ENCODE results near the gene ERC1. TPM values are rescaled to one million over a fixed set of nuclear protein-coding genes. Genes with fewer than 3 reads are reported as not detected.

The ERC1 gene
- total and polyA plus RNA-seq, 9 of the 15 experiments (the other 6 are each of a cell fraction or from before 2014, with no cell fraction given) = 0.74 to 11.8 (median 4.8) TPM

- TF ChIP-seq HNRNPUL1 (IDR thresholded peaks at IDR 0.05; ENCODE audit: low read length) (no peak), ZNF263 (CRISPR knock-in tag; IDR thresholded peaks at IDR 0.05; ENCODE audit: borderline replicate concordance) (no peak), BRD4 (IDR thresholded peaks at IDR 0.05) (no peak)
- TF ChIP-seq, protein P1, sequence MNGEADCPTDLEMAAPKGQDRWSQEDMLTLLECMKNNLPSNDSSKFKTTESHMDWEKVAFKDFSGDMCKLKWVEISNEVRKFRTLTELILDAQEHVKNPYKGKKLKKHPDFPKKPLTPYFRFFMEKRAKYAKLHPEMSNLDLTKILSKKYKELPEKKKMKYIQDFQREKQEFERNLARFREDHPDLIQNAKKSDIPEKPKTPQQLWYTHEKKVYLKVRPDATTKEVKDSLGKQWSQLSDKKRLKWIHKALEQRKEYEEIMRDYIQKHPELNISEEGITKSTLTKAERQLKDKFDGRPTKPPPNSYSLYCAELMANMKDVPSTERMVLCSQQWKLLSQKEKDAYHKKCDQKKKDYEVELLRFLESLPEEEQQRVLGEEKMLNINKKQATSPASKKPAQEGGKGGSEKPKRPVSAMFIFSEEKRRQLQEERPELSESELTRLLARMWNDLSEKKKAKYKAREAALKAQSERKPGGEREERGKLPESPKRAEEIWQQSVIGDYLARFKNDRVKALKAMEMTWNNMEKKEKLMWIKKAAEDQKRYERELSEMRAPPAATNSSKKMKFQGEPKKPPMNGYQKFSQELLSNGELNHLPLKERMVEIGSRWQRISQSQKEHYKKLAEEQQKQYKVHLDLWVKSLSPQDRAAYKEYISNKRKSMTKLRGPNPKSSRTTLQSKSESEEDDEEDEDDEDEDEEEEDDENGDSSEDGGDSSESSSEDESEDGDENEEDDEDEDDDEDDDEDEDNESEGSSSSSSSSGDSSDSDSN (IDR thresholded peaks at IDR 0.05; ENCODE audit: borderline replicate concordance in 1 of 2, low read depth in 2 of 2, low read length in 2 of 2) = no peak
Measured at GRCh38 chr12:1059162-1059561, 68.1 kb downstream of the ERC1 start (continued).

- Histone ChIP-seq H4K20me1 (replicated peaks; ENCODE audit: control insufficient read depth, insufficient read depth, low read length) (no peaks in the 10 kb centered on the region), H3K27ac (ENCODE audit: extremely low read depth, low read depth, low read length) (no peak overlapping the region), H3K79me2 (ENCODE audit: control insufficient read depth, insufficient read depth, low read length) (no peaks in the 10 kb centered on the region), H3K4me3 (no peak overlapping the region), H3K4me1 (replicated peaks in 1 of 2; ENCODE audit: control insufficient read depth in 2 of 2, insufficient read depth in 2 of 2, low read length in 2 of 2) (no peaks in the 10 kb centered on the region), H3K36me3 (ENCODE audit: control insufficient read depth, insufficient read depth, low read length) (no peaks in the 10 kb centered on the region), H3K27me3 (ENCODE audit: control insufficient read depth in 2 of 2, insufficient read depth in 2 of 2, low read length in 2 of 2) (no peaks in the 10 kb centered on the region), H3K9ac (ENCODE audit: insufficient read depth in 1 of 2, low read depth in 2 of 2, low read length in 2 of 2) (no peak overlapping the region), H3K9me1 (ENCODE audit: control insufficient read depth, insufficient read depth, low read length) (no peaks in the 10 kb centered on the region), H3K4me2 (ENCODE audit: insufficient read depth, low read length) (no peak overlapping the region), H2AFZ (ENCODE audit: low read depth, low read length) (no peak overlapping the region), H3K9me3 (replicated peaks; ENCODE audit: control insufficient read depth, insufficient read depth, low read depth, low read length) (peaks cover 3% of the 10 kb centered on the region)
- in situ Hi-C loops (cut with MboI) = no loop called here
- no peak for DNase-seq (ENCODE audit: extremely low read depth in 1 of 4, low spot score in 3 of 4)
- BruUV-seq (replicated peaks) = no TSS peak
- 50% methylated on average over 1 of the region's 1 CpG for WGBS (ENCODE audit: insufficient coverage, low coverage, missing lambda C conversion rate)
- intact Hi-C loops (cut with micrococcal nuclease) = no loop called here
- no peak for FAIRE-seq
- ChIA-PET POLR2A (interaction anchor here (0.6 kb wide), 2 partner anchors 81 to 543 kb away, joined by 3 read pairs; no protein-coding TSS in a partner anchor), CTCF (ENCODE audit: low intra/inter-chr PET ratio) (no interaction called here)
- TF ChIP-seq U2AF1 (optimal IDR thresholded peaks at IDR 0.05; ENCODE audit: low read depth, low read length) (no peak), ZFP1 (CRISPR knock-in tag; IDR thresholded peaks at IDR 0.05) (0 out of 2 replicates have a peak, but pooled peaks have one; percentile 42)
- ATAC-seq = no peak
Measured at GRCh38 chr12:1063852-1064251, 72.8 kb downstream of the ERC1 start.

Measured in K562 (cell line).